MM.1S (cell line): ENCODE data around the gene MACROD2.

Experiments used
- CTCF ChIP-seq: fragments of 300-600 bp; sonication (generic); IDR thresholded peaks from 2 replicates; pipeline ENCODE4 v1.5.1; 2016; ENCODE audit warnings: antibody characterized with exemption, low read length, mixed read lengths
- EZH2 ChIP-seq: fragments of 300-600 bp; sonication (generic); optimal IDR thresholded peaks from 2 replicates; pipeline ENCODE3; 2017; ENCODE audit warnings: low read depth, mild to moderate bottlenecking, antibody characterized with exemption, low read length, mixed read lengths

GRCh38 chr20:15842872-15843271, 1847.6 kb downstream of the MACROD2 start:
- TF ChIP-seq EZH2 (no peak), CTCF (peak; percentile 27)
